Esophagus muscularis mucosa (tissue), 4 donors: ENCODE results near the gene CDC16. TPM values are rescaled to one million over a fixed set of nuclear protein-coding genes. Genes with fewer than 3 reads are reported as not detected.
A peak's percentile ranks its signal among the peaks of the same experiment; 100 is the strongest.

Experiments
- DNase-seq: peaks from one replicate; pipeline ENCODE4 v3.0.0-alpha.2; 2017; ENCODE audit errors: extremely low spot score
- H3K27ac ChIP-seq, 4 donors: fragments of 200-600 bp; sonication (generic); replicated peaks in 1 of 4; 1 replicate in 3 of 4; 2 replicates in 1 of 4; pipeline ENCODE4 v1.5.1; 2016 to 2019; ENCODE audit warnings: mild to moderate bottlenecking in 1 of 4
- H3K27me3 ChIP-seq, 4 donors: fragments of 200-600 bp; sonication (generic); one replicate each; pipeline versions ENCODE4 v1.5.1 to v1.6.0; 2016 to 2019
- H3K36me3 ChIP-seq, 4 donors: fragments of 200-600 bp; sonication (generic); one replicate each; pipeline ENCODE4 v1.5.1; 2016 to 2019
- H3K4me1 ChIP-seq, 4 donors: fragments of 200-600 bp; sonication (generic); one replicate each; pipeline ENCODE4 v1.5.1; 2016 to 2019
- H3K4me3 ChIP-seq, 4 donors: fragments of 200-600 bp; sonication (generic); 1 replicate in 2 of 4; 2 replicates in 2 of 4; pipeline ENCODE4 v1.5.1; 2016 to 2019; ENCODE audit warnings: mild to moderate bottlenecking in 4 of 4, moderate library complexity in 1 of 4
- H3K9me3 ChIP-seq, 4 donors: fragments of 200-600 bp; sonication (generic); 1 replicate in 3 of 4; 2 replicates in 1 of 4; pipeline ENCODE4 v1.5.1; 2016 to 2019
- EP300 ChIP-seq: sonication (generic); formaldehyde crosslinking; IDR thresholded peaks from one replicate; pipeline ENCODE4 v1.6.1; 2017; ENCODE audit warnings: antibody characterized with exemption
- POLR2A ChIP-seq: fragments of 450-650 bp; IDR thresholded peaks from one replicate; pipeline ENCODE4 v1.6.1; 2017; ENCODE audit warnings: antibody characterized with exemption, moderate library complexity, mild to moderate bottlenecking, low read depth
- POLR2AphosphoS5 ChIP-seq, 2 donors: sonication (generic); formaldehyde crosslinking; IDR thresholded peaks; one replicate each; pipeline ENCODE4 v1.6.1; 2017; ENCODE audit warnings: antibody characterized with exemption in 2 of 2
- WGBS: methylation state at CpG from one replicate; pipeline ENCODE4 v1.1.5; 2018; 5-methylcytosine and 5-hydroxymethylcytosine counted together
- intact Hi-C: fragments of 100-400 bp; cut with DNase I; formaldehyde crosslinking; loops from one replicate; pipeline ENCODE4 v1.15.1; 2023
- small RNA-seq, 3 donors: library from RNA; depleted of rRNA; stranded (forward); fragments of <200 nt; gene quantifications; one replicate each; pipeline ENCODE3, GENCODE V24; 2016
- total RNA-seq, 4 donors: library from RNA; depleted of rRNA; stranded (reverse); fragments of >200 nt; gene quantifications; one replicate each; pipeline versions ENCODE4 v1.1.0 to v1.2.1, GENCODE V29; 2016
- TF ChIP-seq, protein P1 (sequence below), 3 experiments: fragments of 200-600 bp in 2 of 3; fragments of 450-650 bp in 1 of 3; sonication (generic) in 2 of 3; IDR thresholded peaks; one replicate each; pipeline ENCODE4 v1.5.1; 2017 to 2019; ENCODE audit warnings: antibody characterized with exemption in 3 of 3, mild to moderate bottlenecking in 2 of 3, moderate library complexity in 1 of 3

The CDC16 gene
- total RNA-seq, 4 donors from 2014 or later, result 33.0 to 55.6 (median 42.5) TPM

DNA sequence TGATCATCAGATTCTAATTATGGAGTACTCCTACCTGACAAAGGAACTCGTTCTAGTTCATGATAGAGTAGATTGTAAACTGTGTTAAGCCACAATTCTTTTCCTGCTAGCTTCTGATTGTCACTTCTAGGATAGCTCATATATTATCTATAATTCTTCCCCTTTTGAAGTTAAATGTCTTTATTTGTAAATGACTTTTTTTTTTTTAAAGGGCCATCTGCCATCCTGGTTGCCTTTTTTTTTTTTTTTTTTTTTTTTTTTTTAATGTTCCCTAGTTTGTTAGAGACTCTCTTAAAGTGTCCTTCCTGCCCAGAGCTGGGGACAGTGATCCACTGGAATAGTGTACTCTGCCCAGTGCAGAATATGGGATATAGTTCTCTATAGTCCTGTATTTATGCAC, 83.9 kb downstream of the CDC16 start:
- WGBS, result 24% methylated on average over 1 of the region's 1 CpG
- Histone ChIP-seq H3K4me1 (peaks cover 39 to 57% (median 55%) of the 10 kb centered on the region in 4 donors), H3K36me3 (peaks cover 17 to 27% (median 26%) of the 10 kb centered on the region in 4 donors), H3K4me3 (no peak overlapping the region), H3K9me3 (no peaks in the 10 kb centered on the region), H3K27ac (peak overlapping the region in 1 of 4 donors; percentile 32), H3K27me3 (no peaks in the 10 kb centered on the region)
- no peak for TF ChIP-seq EP300
- TF ChIP-seq, protein P1, sequence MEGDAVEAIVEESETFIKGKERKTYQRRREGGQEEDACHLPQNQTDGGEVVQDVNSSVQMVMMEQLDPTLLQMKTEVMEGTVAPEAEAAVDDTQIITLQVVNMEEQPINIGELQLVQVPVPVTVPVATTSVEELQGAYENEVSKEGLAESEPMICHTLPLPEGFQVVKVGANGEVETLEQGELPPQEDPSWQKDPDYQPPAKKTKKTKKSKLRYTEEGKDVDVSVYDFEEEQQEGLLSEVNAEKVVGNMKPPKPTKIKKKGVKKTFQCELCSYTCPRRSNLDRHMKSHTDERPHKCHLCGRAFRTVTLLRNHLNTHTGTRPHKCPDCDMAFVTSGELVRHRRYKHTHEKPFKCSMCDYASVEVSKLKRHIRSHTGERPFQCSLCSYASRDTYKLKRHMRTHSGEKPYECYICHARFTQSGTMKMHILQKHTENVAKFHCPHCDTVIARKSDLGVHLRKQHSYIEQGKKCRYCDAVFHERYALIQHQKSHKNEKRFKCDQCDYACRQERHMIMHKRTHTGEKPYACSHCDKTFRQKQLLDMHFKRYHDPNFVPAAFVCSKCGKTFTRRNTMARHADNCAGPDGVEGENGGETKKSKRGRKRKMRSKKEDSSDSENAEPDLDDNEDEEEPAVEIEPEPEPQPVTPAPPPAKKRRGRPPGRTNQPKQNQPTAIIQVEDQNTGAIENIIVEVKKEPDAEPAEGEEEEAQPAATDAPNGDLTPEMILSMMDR (IDR thresholded peaks at IDR 0.05), result no peak
- TF ChIP-seq POLR2A, result no peak
- TF ChIP-seq POLR2AphosphoS5 (IDR thresholded peaks at IDR 0.05), result no peak
- DNase-seq, result no peak
- intact Hi-C loops, result no loop called here

DNA sequence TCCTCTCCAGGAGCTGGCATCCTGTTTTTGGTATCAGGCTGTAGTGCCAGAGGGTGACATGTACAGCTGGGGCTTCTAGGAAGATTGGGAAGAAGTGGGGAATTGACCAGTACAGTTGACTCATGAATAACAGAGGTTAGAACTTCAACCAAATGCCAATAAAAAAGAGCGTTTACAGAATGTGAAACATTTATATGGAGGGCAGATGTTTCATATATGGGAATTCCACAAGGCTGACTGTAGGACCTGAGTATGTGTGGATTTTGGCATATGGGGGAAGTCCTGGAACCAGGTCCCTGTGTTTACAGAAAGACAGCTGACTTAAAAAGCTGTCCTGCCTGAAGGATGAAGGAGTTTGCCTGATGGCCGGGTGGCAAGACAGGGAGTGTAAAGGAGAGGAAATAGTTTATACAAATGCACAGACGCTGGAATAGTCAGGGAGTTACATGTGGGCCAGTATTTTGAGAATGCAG, 84.8 kb downstream of the CDC16 start:
- 34% methylated on average over 3 of the region's 3 CpGs for WGBS
- Histone ChIP-seq H3K36me3 (peaks cover 21 to 35% (median 34%) of the 10 kb centered on the region in 4 donors), H3K27ac (no peak overlapping the region), H3K27me3 (no peaks in the 10 kb centered on the region), H3K9me3 (no peaks in the 10 kb centered on the region), H3K4me3 (no peak overlapping the region), H3K4me1 (peaks cover 37 to 55% (median 53%) of the 10 kb centered on the region in 4 donors)
- TF ChIP-seq POLR2AphosphoS5 (IDR thresholded peaks at IDR 0.05), result no peak
- TF ChIP-seq EP300, result no peak
- TF ChIP-seq POLR2A, result no peak
- TF ChIP-seq, protein P1 (IDR thresholded peaks at IDR 0.05), result no peak
- intact Hi-C loops, result no loop called here
- DNase-seq, result no peak

DNA sequence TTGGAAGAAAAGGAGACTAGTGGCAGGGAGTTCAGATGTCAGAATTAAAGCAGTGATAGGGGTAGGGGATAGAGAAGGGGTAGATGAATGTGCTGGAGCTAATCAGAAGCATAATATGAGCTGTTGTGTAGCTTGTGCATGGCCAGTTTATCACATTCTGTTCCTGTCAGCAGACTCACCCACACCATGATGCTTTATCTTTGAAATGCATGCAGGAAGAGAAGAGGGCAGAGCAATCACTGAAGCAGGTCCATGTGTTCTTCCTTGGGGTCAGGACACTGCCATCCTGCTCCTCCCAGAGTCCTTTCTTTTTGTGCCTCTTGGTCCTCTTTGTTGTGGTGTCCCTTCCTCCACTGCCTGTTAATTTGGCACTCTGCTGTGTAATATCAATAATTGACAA, 85.4 kb downstream of the CDC16 start:
- intact Hi-C loops, result no loop called here
- Histone ChIP-seq H3K4me1 (peaks cover 36 to 53% (median 52%) of the 10 kb centered on the region in 4 donors), H3K4me3 (no peak overlapping the region), H3K27ac (no peak overlapping the region), H3K27me3 (no peaks in the 10 kb centered on the region), H3K9me3 (no peaks in the 10 kb centered on the region), H3K36me3 (peaks cover 25 to 41% (median 40%) of the 10 kb centered on the region in 4 donors)
- TF ChIP-seq POLR2A (no peak), POLR2AphosphoS5 (IDR thresholded peaks at IDR 0.05) (no peak), EP300 (no peak)
- TF ChIP-seq, protein P1 (IDR thresholded peaks at IDR 0.05), result no peak
- no peak for DNase-seq

DNA sequence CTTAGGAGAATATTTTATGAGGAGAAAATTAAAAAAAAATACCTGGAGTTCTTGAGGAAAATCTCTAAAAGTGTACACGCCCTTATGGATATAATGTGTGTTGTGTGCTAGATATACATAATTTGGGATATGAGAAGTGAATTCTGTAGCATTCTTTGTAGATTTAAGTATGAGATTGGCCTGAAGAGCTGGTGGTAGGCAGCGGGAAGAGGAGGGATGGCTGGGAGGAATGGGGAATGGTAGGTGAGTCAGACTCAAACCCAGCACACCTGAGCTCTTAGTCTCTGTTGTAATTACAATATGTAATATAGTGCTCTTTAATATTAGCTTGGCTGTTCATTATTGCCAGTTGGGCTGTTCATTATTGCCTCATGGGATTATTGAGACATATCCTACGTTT, 86.6 kb downstream of the CDC16 start:
- peaks cover 25 to 53% (median 50%) of the 10 kb centered on the region in 4 donors for H3K36me3 ChIP-seq
- H3K4me3 ChIP-seq, result no peak overlapping the region
- H3K9me3 ChIP-seq, result no peaks in the 10 kb centered on the region
- 93% methylated on average over 3 of the region's 3 CpGs for WGBS
- no peak for DNase-seq
- no peak for TF ChIP-seq POLR2A
- TF ChIP-seq EP300, result no peak
- TF ChIP-seq POLR2AphosphoS5 (IDR thresholded peaks at IDR 0.05), result no peak
- TF ChIP-seq, protein P1 (IDR thresholded peaks at IDR 0.05), result no peak
- intact Hi-C loops, result no loop called here
- no peak overlapping the region for H3K27ac ChIP-seq
- peaks cover 24 to 42% (median 40%) of the 10 kb centered on the region in 4 donors for H3K4me1 ChIP-seq
- no peaks in the 10 kb centered on the region for H3K27me3 ChIP-seq

Small RNAs within 50 kb of the gene (small RNA-seq; reads per million reads assigned to genes)
- gene MIR4502 (0 reads per million in 3 donors), gene MIR548AR (0 reads per million in 3 donors)

Other genes with a start within 250 kb of the CDC16 start
- gene RASA3, start 102.3 kb upstream of the CDC16 start, total RNA-seq, result 10 to 100 TPM; 29.5 to 38.1 (median 34.6) TPM
- gene CFAP97D2, start 55.6 kb upstream of the CDC16 start, total RNA-seq, result not detected
- 10 to 100 TPM; 25.2 to 43.2 (median 35.6) TPM for gene UPF3A, start 46.7 kb downstream of the CDC16 start, total RNA-seq
- 10 to 100 TPM in 3 of 4 donors, 1 to 10 TPM in 1; 10.0 to 26.8 (median 16.3) TPM for gene CHAMP1, start 79.6 kb downstream of the CDC16 start, total RNA-seq